ENCODE results near the gene CNTN2. TPM values are rescaled to one million over a fixed set of nuclear protein-coding genes. Genes with fewer than 3 reads are reported as not detected.

CNTN2 gene
- total RNA-seq, 2 donors from 2014 or later: 0.13 TPM; not detected in 1

GRCh38 chr1:205043866-205044265 is 854 bp downstream of the CNTN2 start:
- Histone ChIP-seq H3K36me3 (ENCODE audit: control insufficient read depth, insufficient read depth, low read length) (no peaks in the 10 kb centered on the region), H3K4me1 (ENCODE audit: control insufficient read depth, insufficient read depth, low read length) (no peaks in the 10 kb centered on the region), H3K27ac (ENCODE audit: low read depth, low read length) (no peak overlapping the region), H3K9me3 (ENCODE audit: control insufficient read depth, low read length) (no peaks in the 10 kb centered on the region), H3K4me3 (ENCODE audit: low read length) (no peak overlapping the region), H3K9ac (ENCODE audit: extremely low read depth, low read length, poor library complexity, severe bottlenecking) (no peak overlapping the region), H3K27me3 (ENCODE audit: control insufficient read depth, insufficient read depth, low read length, poor library complexity, severe bottlenecking) (peaks cover 99% of the 10 kb centered on the region)
- peaks cover 84% of the 10 kb centered on the region for H3K27me3 Mint-ChIP-seq (ENCODE audit: insufficient read depth)
- H3K27ac Mint-ChIP-seq: no peak overlapping the region
- 0 to 55% methylated on average over 1 to 4 of the region's 4 CpGs for WGBS, 2 experiments (ENCODE audit: insufficient coverage in 1 of 2, insufficient read length in 1 of 2)
- no peak overlapping the region for H3K4me3 Mint-ChIP-seq
- no peaks in the 10 kb centered on the region for H3K36me3 Mint-ChIP-seq (ENCODE audit: low read depth)
- H3K9me3 Mint-ChIP-seq: no peaks in the 10 kb centered on the region
- H3K4me1 Mint-ChIP-seq: no peaks in the 10 kb centered on the region
- DNase-seq: no peak
- TF ChIP-seq CTCF (conservative IDR thresholded peaks at IDR 0.05): no peak

GRCh38 chr1:205044741-205045140 is 1.7 kb downstream of the CNTN2 start:
- TF ChIP-seq CTCF (conservative IDR thresholded peaks at IDR 0.05): no peak
- Mint-ChIP-seq H3K4me1 (no peaks in the 10 kb centered on the region), H3K9me3 (no peaks in the 10 kb centered on the region), H3K36me3 (ENCODE audit: low read depth) (no peaks in the 10 kb centered on the region), H3K27ac (no peak overlapping the region), H3K27me3 (ENCODE audit: insufficient read depth) (peaks cover 84% of the 10 kb centered on the region), H3K4me3 (no peak overlapping the region)
- Histone ChIP-seq H3K27me3 (ENCODE audit: control insufficient read depth, insufficient read depth, low read length, poor library complexity, severe bottlenecking) (peaks cover 97% of the 10 kb centered on the region), H3K4me3 (ENCODE audit: low read length) (no peak overlapping the region), H3K9ac (ENCODE audit: extremely low read depth, low read length, poor library complexity, severe bottlenecking) (no peak overlapping the region), H3K4me1 (ENCODE audit: control insufficient read depth, insufficient read depth, low read length) (no peaks in the 10 kb centered on the region), H3K27ac (ENCODE audit: low read depth, low read length) (no peak overlapping the region), H3K9me3 (ENCODE audit: control insufficient read depth, low read length) (no peaks in the 10 kb centered on the region), H3K36me3 (ENCODE audit: control insufficient read depth, insufficient read depth, low read length) (no peaks in the 10 kb centered on the region)
- DNase-seq: peak; percentile 82
- 44 to 60% methylated on average over 4 to 5 of the region's 5 CpGs for WGBS, 2 experiments (ENCODE audit: insufficient coverage in 1 of 2, insufficient read length in 1 of 2)

GRCh38 chr1:205045146-205045545 is 2.1 kb downstream of the CNTN2 start:
- H3K4me1 ChIP-seq (ENCODE audit: control insufficient read depth, insufficient read depth, low read length): no peaks in the 10 kb centered on the region
- H3K27me3 ChIP-seq (ENCODE audit: control insufficient read depth, insufficient read depth, low read length, poor library complexity, severe bottlenecking): peaks cover 95% of the 10 kb centered on the region
- Mint-ChIP-seq H3K4me3 (no peak overlapping the region), H3K36me3 (ENCODE audit: low read depth) (no peaks in the 10 kb centered on the region), H3K4me1 (no peaks in the 10 kb centered on the region), H3K27me3 (ENCODE audit: insufficient read depth) (peaks cover 84% of the 10 kb centered on the region), H3K9me3 (no peaks in the 10 kb centered on the region), H3K27ac (no peak overlapping the region)
- no peak overlapping the region for H3K4me3 ChIP-seq (ENCODE audit: low read length)
- 38 to 60% methylated on average over 10 to 11 of the region's 11 CpGs for WGBS, 2 experiments (ENCODE audit: insufficient coverage in 1 of 2, insufficient read length in 1 of 2)
- DNase-seq: no peak
- TF ChIP-seq CTCF (conservative IDR thresholded peaks at IDR 0.05): no peak
- H3K9me3 ChIP-seq (ENCODE audit: control insufficient read depth, low read length): no peaks in the 10 kb centered on the region
- no peak overlapping the region for H3K27ac ChIP-seq (ENCODE audit: low read depth, low read length)
- no peaks in the 10 kb centered on the region for H3K36me3 ChIP-seq (ENCODE audit: control insufficient read depth, insufficient read depth, low read length)
- no peak overlapping the region for H3K9ac ChIP-seq (ENCODE audit: extremely low read depth, low read length, poor library complexity, severe bottlenecking)

Measured in endodermal cell (in vitro differentiated cells).